CD4-positive, alpha-beta T cell treated with Interferon alpha-2 for 1 hour (primary cell): ENCODE measurements around the gene MAPRE3.

Experiments
- DNase-seq, 2 donors: peaks; one replicate each; pipeline ENCODE4 v3.0.0-alpha.2; 2020 to 2022

Gene MAPRE3

GRCh38 chr2:26951236-26951635 lies 19.2 kb upstream of the MAPRE3 start:
- no peak for DNase-seq

- DNase-seq = no peak
These were observed 18.1 kb upstream of the MAPRE3 start for GRCh38 chr2:26952374-26952773.

- DNase-seq = no peak
These were observed 16.3 kb upstream of the MAPRE3 start for GRCh38 chr2:26954135-26954534.

GRCh38 chr2:26957041-26957440 lies 13.4 kb upstream of the MAPRE3 start:
- DNase-seq = no peak

- no peak for DNase-seq
These were observed 12.9 kb upstream of the MAPRE3 start for GRCh38 chr2:26957534-26957933.

- no peak for DNase-seq
These were observed 11.1 kb upstream of the MAPRE3 start for GRCh38 chr2:26959331-26959730.

GRCh38 chr2:26964446-26965130 lies 5.8 kb upstream of the MAPRE3 start:
- DNase-seq = no peak

GRCh38 chr2:26968001-26968400 lies 2.4 kb upstream of the MAPRE3 start:
- no peak for DNase-seq

GRCh38 chr2:26969077-26969844 lies 1.2 kb upstream of the MAPRE3 start:
- no peak for DNase-seq

GRCh38 chr2:26970928-26971627 lies 641 bp downstream of the MAPRE3 start:
- DNase-seq = no peak

GRCh38 chr2:26971911-26972786 lies 1.7 kb downstream of the MAPRE3 start:
- no peak for DNase-seq

GRCh38 chr2:26974352-26974751 lies 3.9 kb downstream of the MAPRE3 start:
- DNase-seq = no peak

- no peak for DNase-seq
These were observed 4.7 kb downstream of the MAPRE3 start for GRCh38 chr2:26975102-26975501.

- no peak for DNase-seq
These were observed 5.2 kb downstream of the MAPRE3 start for GRCh38 chr2:26975656-26976055.

GRCh38 chr2:26976237-26976636 lies 5.8 kb downstream of the MAPRE3 start:
- no peak for DNase-seq

GRCh38 chr2:26977012-26977411 lies 6.6 kb downstream of the MAPRE3 start:
- DNase-seq = no peak

GRCh38 chr2:26978061-26978596 lies 7.7 kb downstream of the MAPRE3 start:
- DNase-seq = no peak

- no peak for DNase-seq
These were observed 9.3 kb downstream of the MAPRE3 start for GRCh38 chr2:26979741-26980140.

- DNase-seq = no peak
These were observed 10.5 kb downstream of the MAPRE3 start for GRCh38 chr2:26980971-26981370.

- peak; percentile 12 to 15 for DNase-seq
These were observed 11.8 kb downstream of the MAPRE3 start for GRCh38 chr2:26982102-26982742.

- no peak for DNase-seq
These were observed 13.3 kb downstream of the MAPRE3 start for GRCh38 chr2:26983746-26984145.

- no peak for DNase-seq
These were observed 15.4 kb downstream of the MAPRE3 start for GRCh38 chr2:26985807-26986206.
